GM23338 (cell line): Measurements from ENCODE around the gene PIGS. TPM values are rescaled to one million over a fixed set of nuclear protein-coding genes. Genes with fewer than 3 reads are reported as not detected.

Source experiments
- ATAC-seq: fragments of 200-7000 bp; cut with Tn5 transposase; 3 replicates; pipeline ENCODE4 v1.9.1; 2020
- DNase-seq: peaks from one replicate; pipeline ENCODE4 v3.0.0-alpha.2; 2015; ENCODE audit warnings: low spot score
- H2AFZ ChIP-seq: fragments of 200-600 bp; sonication (generic); 2 replicates; pipeline ENCODE4 v1.8.0; 2016; ENCODE audit warnings: antibody characterized with exemption, mild to moderate bottlenecking, moderate library complexity
- H3F3A ChIP-seq: fragments of 200-600 bp; sonication (generic); replicated peaks from 2 replicates; pipeline ENCODE4 v1.8.0; 2017; ENCODE audit warnings: antibody characterized with exemption, mixed run types, low read depth
- H3K27ac ChIP-seq: fragments of 200-600 bp; sonication (generic); 2 replicates; pipeline ENCODE4 v1.6.1; 2016; ENCODE audit warnings: low read depth
- H3K27me3 ChIP-seq: fragments of 200-600 bp; sonication (generic); 2 replicates; pipeline ENCODE4 v1.8.0; 2016; ENCODE audit warnings: mild to moderate bottlenecking, mixed run types, moderate library complexity; ENCODE audit not compliant: insufficient read depth
- H3K36me3 ChIP-seq: fragments of 200-600 bp; sonication (generic); 2 replicates; pipeline ENCODE4 v1.8.0; 2016; ENCODE audit warnings: mild to moderate bottlenecking; ENCODE audit not compliant: insufficient read depth
- H3K4me1 ChIP-seq: fragments of 200-600 bp; sonication (generic); 2 replicates; pipeline ENCODE4 v1.8.0; 2016; ENCODE audit warnings: mild to moderate bottlenecking, moderate library complexity; ENCODE audit not compliant: insufficient read depth
- H3K4me2 ChIP-seq: fragments of 200-600 bp; sonication (generic); 2 replicates; pipeline ENCODE4 v1.7.1; 2017; ENCODE audit warnings: mixed run types
- H3K4me3 ChIP-seq: fragments of 200-600 bp; sonication (generic); 2 replicates; pipeline ENCODE4 v1.6.1; 2016; ENCODE audit warnings: mixed run types
- H3K79me2 ChIP-seq: fragments of 200-600 bp; sonication (generic); replicated peaks from 2 replicates; pipeline ENCODE4 v1.8.0; 2017; ENCODE audit warnings: mild to moderate bottlenecking; ENCODE audit not compliant: insufficient read depth
- H3K9me2 ChIP-seq: fragments of 200-600 bp; sonication (generic); 2 replicates; pipeline ENCODE4 v1.8.0; 2017; ENCODE audit not compliant: insufficient read depth
- H4K20me1 ChIP-seq: fragments of 200-600 bp; sonication (generic); replicated peaks from 2 replicates; pipeline ENCODE4 v1.8.0; 2017; ENCODE audit warnings: mild to moderate bottlenecking; ENCODE audit not compliant: insufficient read depth
- H3K27ac Mint-ChIP-seq: 2 replicates; pipeline ENCODE4 v1.8.0; 2020; ENCODE audit warnings: inconsistent platforms, mild to moderate bottlenecking, moderate library complexity, mixed read lengths
- H3K27me3 Mint-ChIP-seq: 3 replicates; pipeline ENCODE4 v1.8.0; 2022; ENCODE audit warnings: low read depth, mild to moderate bottlenecking, moderate library complexity, mixed read lengths, inconsistent platforms; ENCODE audit not compliant: insufficient read depth, poor library complexity
- H3K36me3 Mint-ChIP-seq: 3 replicates; pipeline ENCODE4 v1.8.0; 2021; ENCODE audit warnings: low read depth, mild to moderate bottlenecking, inconsistent platforms, moderate library complexity, mixed read lengths
- H3K4me1 Mint-ChIP-seq: 3 replicates; pipeline ENCODE4 v1.8.0; 2020; ENCODE audit warnings: mild to moderate bottlenecking, inconsistent platforms, mixed read lengths
- H3K4me3 Mint-ChIP-seq: 3 replicates; pipeline ENCODE4 v1.8.0; 2021; ENCODE audit warnings: moderate library complexity, mild to moderate bottlenecking, inconsistent platforms, mixed read lengths
- H3K9me3 Mint-ChIP-seq: 3 replicates; pipeline ENCODE4 v1.8.0; 2020; ENCODE audit warnings: moderate library complexity, mild to moderate bottlenecking, inconsistent platforms, mixed read lengths
- CREB1 ChIP-seq: fragments of 250-450 bp; sonication (Bioruptor Pico); IDR thresholded peaks from 2 replicates; pipeline ENCODE4 v1.5.0; 2020; ENCODE audit warnings: low read depth, mild to moderate bottlenecking, moderate library complexity
- CTCF ChIP-seq, 2 experiments: fragments of 200-600 bp in 1 of 2; sonication (generic) in 1 of 2; conservative IDR thresholded peaks; 2 replicates each; pipeline versions ENCODE4 v1.5.1 to v1.6.1; 2016 to 2017; ENCODE audit warnings: antibody characterized with exemption in 2 of 2, low read depth in 2 of 2, mild to moderate bottlenecking in 2 of 2, moderate library complexity in 1 of 2
- EZH2phosphoT487 ChIP-seq: fragments of 200-600 bp; sonication (generic); IDR thresholded peaks from one replicate; pipeline ENCODE4 v1.8.1; 2018; ENCODE audit warnings: antibody characterized with exemption; ENCODE audit not compliant: unreplicated experiment
- JUNB ChIP-seq: IDR thresholded peaks from one replicate; pipeline ENCODE4 v1.6.1; 2016; ENCODE audit warnings: antibody characterized with exemption; ENCODE audit not compliant: unreplicated experiment
- NANOG ChIP-seq: IDR thresholded peaks from 2 replicates; pipeline ENCODE4 v1.6.1; 2016; ENCODE audit warnings: antibody characterized with exemption, borderline replicate concordance
- POLR2AphosphoS5 ChIP-seq: IDR thresholded peaks from 2 replicates; pipeline ENCODE4 v1.6.1; 2016; ENCODE audit warnings: antibody characterized with exemption, low read depth
- REST ChIP-seq: IDR thresholded peaks from one replicate; pipeline ENCODE4 v1.6.1; 2018; ENCODE audit warnings: antibody characterized with exemption; ENCODE audit not compliant: unreplicated experiment
- STAT1 ChIP-seq: IDR thresholded peaks from one replicate; pipeline ENCODE4 v1.6.1; 2016; ENCODE audit warnings: antibody characterized with exemption; ENCODE audit not compliant: unreplicated experiment
- ZNF114 ChIP-seq: fragments of 250-450 bp; sonication (Bioruptor Pico); IDR thresholded peaks from 2 replicates; pipeline ENCODE4 v1.5.0; 2020; ENCODE audit warnings: mild to moderate bottlenecking, moderate library complexity
- ZNF331 ChIP-seq: fragments of 250-450 bp; sonication (Bioruptor Pico); IDR thresholded peaks from 2 replicates; pipeline ENCODE4 v1.5.0; 2020; ENCODE audit warnings: low read depth, mild to moderate bottlenecking, moderate library complexity
- polyA plus RNA-seq: library from polyadenylated mRNA; unstranded; fragments of >200 nt; fragmentation: Nextera tagmentation; extraction: Ambion mirVana; gene quantifications from 2 replicates; pipeline ENCODE4 v1.2.1, GENCODE V29; 2016
- total RNA-seq: library from RNA; depleted of rRNA; stranded (reverse); fragments of >200 nt; shearing (Covaris generic); gene quantifications from 2 replicates; pipeline ENCODE4 v1.2.3, GENCODE V29; 2014
- TF ChIP-seq, protein P1 (sequence below): IDR thresholded peaks from 2 replicates; pipeline ENCODE4 v1.6.1; 2016; ENCODE audit warnings: antibody characterized with exemption

The PIGS gene
- total and polyA plus RNA-seq, 2 experiments from 2014 or later, result 16.4 to 53.2 TPM

- Histone ChIP-seq H3K9me2 (no peaks in the 10 kb centered on the region), H3F3A (peaks cover 19% of the 10 kb centered on the region), H3K4me3 (no peak overlapping the region), H3K4me2 (no peak overlapping the region), H3K4me1 (peaks cover 31% of the 10 kb centered on the region), H3K27ac (no peak overlapping the region), H3K79me2 (peaks cover 19% of the 10 kb centered on the region), H3K27me3 (peaks cover 4% of the 10 kb centered on the region; the same call in 1 of the 2 replicates), H2AFZ (no peak overlapping the region), H3K36me3 (peaks cover 15% of the 10 kb centered on the region), H4K20me1 (peaks cover 3% of the 10 kb centered on the region)
- TF ChIP-seq JUNB (no peak), EZH2phosphoT487 (no peak), CREB1 (CRISPR knock-in tag) (no peak), NANOG (no peak), CTCF (conservative IDR thresholded peaks at IDR 0.05; ENCODE audit: low read depth in 2 of 2) (no peak), REST (no peak), STAT1 (no peak), ZNF114 (no peak)
- TF ChIP-seq, protein P1, sequence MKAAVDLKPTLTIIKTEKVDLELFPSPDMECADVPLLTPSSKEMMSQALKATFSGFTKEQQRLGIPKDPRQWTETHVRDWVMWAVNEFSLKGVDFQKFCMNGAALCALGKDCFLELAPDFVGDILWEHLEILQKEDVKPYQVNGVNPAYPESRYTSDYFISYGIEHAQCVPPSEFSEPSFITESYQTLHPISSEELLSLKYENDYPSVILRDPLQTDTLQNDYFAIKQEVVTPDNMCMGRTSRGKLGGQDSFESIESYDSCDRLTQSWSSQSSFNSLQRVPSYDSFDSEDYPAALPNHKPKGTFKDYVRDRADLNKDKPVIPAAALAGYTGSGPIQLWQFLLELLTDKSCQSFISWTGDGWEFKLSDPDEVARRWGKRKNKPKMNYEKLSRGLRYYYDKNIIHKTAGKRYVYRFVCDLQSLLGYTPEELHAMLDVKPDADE, result no peak
- DNase-seq (no peak), ATAC-seq (no peak)
- Mint-ChIP-seq H3K4me3 (no peak overlapping the region), H3K9me3 (no peaks in the 10 kb centered on the region), H3K27me3 (peaks cover 19% of the 10 kb centered on the region), H3K4me1 (peaks cover 35% of the 10 kb centered on the region), H3K36me3 (peaks cover 28% of the 10 kb centered on the region), H3K27ac (no peak overlapping the region)
Observed at GRCh38 chr17:28573966-28574480, 2.7 kb upstream of the PIGS start.

DNA sequence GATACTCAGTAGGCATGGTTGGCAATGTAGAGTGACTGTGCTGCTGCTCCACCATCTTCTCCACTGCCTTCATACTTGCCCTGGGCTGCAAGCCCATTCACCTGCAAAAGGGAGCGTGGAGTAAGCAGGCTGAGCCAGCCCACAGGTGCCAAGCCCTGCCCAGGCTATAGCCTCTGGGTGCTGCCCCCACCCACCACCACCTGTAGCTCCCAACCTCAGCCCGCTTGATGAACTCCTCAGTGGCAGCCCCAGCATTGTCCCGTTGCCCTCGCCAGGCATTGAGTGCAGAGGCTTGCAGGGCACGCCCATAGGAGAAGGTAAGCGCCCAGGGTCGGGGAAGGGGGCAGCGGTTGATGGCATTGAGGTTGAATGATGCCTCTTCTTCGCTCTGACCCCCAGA lies 2.2 kb upstream of the PIGS start:
- Histone ChIP-seq H3K4me3 (no peak overlapping the region), H4K20me1 (peaks cover 3% of the 10 kb centered on the region), H3K79me2 (peaks cover 24% of the 10 kb centered on the region), H2AFZ (no peak overlapping the region), H3K36me3 (peaks cover 10% of the 10 kb centered on the region), H3K4me2 (no peak overlapping the region), H3K9me2 (no peaks in the 10 kb centered on the region), H3K27ac (no peak overlapping the region), H3K27me3 (peaks cover 4% of the 10 kb centered on the region; the same call in 1 of the 2 replicates), H3K4me1 (peaks cover 31% of the 10 kb centered on the region), H3F3A (peaks cover 19% of the 10 kb centered on the region)
- peaks cover 19% of the 10 kb centered on the region for H3K27me3 Mint-ChIP-seq
- H3K4me3 Mint-ChIP-seq, result no peak overlapping the region
- DNase-seq (no peak), ATAC-seq (no peak)
- H3K27ac Mint-ChIP-seq, result no peak overlapping the region
- H3K4me1 Mint-ChIP-seq, result peaks cover 35% of the 10 kb centered on the region
- peaks cover 23% of the 10 kb centered on the region for H3K36me3 Mint-ChIP-seq
- H3K9me3 Mint-ChIP-seq, result no peaks in the 10 kb centered on the region
- TF ChIP-seq STAT1, result no peak
- no peak for TF ChIP-seq POLR2AphosphoS5
- no peak for TF ChIP-seq CREB1 (CRISPR knock-in tag)
- TF ChIP-seq ZNF331 (CRISPR knock-in tag), result no peak
- TF ChIP-seq JUNB, result no peak
- TF ChIP-seq REST, result no peak
- TF ChIP-seq EZH2phosphoT487, result no peak
- no peak for TF ChIP-seq CTCF (conservative IDR thresholded peaks at IDR 0.05; ENCODE audit: low read depth in 2 of 2)
